VCaP (cell line): ENCODE measurements around the gene TMEM62.

Source experiments
- H3K27ac ChIP-seq: fragments of 450-650 bp; 2 replicates; pipeline ENCODE4 v1.5.1; 2017
- TF ChIP-seq, protein P1 (sequence below): fragments of 450-650 bp; conservative IDR thresholded peaks from 2 replicates; pipeline ENCODE4 v1.5.1; 2017; ENCODE audit warnings: mild to moderate bottlenecking, moderate library complexity

The TMEM62 gene

DNA sequence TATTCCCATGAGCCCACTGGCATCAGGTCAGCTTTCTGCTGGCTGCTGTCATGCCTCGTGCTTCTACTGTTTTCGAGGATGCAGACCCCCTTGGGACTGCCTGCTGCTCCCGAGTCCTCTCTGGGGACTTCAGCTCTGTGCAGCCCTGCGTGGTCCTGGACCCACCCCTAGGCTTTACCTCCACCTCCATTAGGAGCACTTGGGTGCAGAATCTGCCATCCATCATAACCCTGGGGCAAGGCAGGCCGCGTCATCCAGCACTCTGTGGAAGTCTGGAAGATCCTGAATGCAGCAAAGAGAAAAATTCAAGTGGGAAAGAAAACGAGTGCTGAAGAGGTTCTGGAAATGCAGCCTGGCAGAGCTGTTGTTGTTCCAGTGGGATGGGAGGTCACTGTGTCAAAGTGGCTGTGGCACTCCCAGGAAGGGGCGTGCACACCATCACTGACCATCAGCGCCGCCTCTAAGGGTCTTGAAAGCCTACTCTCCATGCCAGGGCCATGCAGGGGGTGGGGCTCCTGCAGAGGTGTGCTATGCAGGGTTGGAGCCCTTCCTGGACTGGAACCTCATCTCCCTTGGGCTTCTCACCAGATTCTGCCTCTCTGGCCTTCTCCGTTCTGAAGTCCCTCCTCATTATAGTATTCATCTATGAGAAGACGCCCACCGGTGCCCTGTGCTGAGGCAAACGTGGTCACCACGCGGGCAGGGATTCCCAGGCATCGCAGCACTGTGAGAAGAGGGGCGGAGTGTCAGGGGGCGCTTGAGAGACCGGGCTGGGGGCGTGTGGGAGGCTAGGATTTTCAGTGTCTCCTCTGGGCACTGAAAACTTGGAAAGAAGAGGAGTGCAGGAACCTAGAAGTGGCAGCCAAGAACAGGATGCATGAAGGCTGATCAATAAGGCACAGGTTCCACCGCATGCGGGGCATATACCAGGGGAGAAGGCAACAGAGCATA is 74.9 kb downstream of the TMEM62 start:
- H3K27ac ChIP-seq = no peak overlapping the region
- TF ChIP-seq, protein P1, sequence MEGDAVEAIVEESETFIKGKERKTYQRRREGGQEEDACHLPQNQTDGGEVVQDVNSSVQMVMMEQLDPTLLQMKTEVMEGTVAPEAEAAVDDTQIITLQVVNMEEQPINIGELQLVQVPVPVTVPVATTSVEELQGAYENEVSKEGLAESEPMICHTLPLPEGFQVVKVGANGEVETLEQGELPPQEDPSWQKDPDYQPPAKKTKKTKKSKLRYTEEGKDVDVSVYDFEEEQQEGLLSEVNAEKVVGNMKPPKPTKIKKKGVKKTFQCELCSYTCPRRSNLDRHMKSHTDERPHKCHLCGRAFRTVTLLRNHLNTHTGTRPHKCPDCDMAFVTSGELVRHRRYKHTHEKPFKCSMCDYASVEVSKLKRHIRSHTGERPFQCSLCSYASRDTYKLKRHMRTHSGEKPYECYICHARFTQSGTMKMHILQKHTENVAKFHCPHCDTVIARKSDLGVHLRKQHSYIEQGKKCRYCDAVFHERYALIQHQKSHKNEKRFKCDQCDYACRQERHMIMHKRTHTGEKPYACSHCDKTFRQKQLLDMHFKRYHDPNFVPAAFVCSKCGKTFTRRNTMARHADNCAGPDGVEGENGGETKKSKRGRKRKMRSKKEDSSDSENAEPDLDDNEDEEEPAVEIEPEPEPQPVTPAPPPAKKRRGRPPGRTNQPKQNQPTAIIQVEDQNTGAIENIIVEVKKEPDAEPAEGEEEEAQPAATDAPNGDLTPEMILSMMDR = no peak

- H3K27ac ChIP-seq = no peak overlapping the region
These were observed 75.9 kb downstream of the TMEM62 start for GRCh38 chr15:43209059-43209824.

GRCh38 chr15:43210172-43210745 is 76.9 kb downstream of the TMEM62 start:
- no peak overlapping the region for H3K27ac ChIP-seq
- TF ChIP-seq, protein P1 = no peak

More at GRCh38 chr15:43209059-43209824, 75.9 kb downstream of the TMEM62 start:
- TF ChIP-seq, protein P1 = no peak

GRCh38 chr15:43210807-43211206 is 77.4 kb downstream of the TMEM62 start:
- TF ChIP-seq, protein P1 = no peak
- H3K27ac ChIP-seq = no peak overlapping the region

- H3K27ac ChIP-seq = no peak overlapping the region
- TF ChIP-seq, protein P1 = no peak
These were observed 77.9 kb downstream of the TMEM62 start for GRCh38 chr15:43211224-43211735.

DNA sequence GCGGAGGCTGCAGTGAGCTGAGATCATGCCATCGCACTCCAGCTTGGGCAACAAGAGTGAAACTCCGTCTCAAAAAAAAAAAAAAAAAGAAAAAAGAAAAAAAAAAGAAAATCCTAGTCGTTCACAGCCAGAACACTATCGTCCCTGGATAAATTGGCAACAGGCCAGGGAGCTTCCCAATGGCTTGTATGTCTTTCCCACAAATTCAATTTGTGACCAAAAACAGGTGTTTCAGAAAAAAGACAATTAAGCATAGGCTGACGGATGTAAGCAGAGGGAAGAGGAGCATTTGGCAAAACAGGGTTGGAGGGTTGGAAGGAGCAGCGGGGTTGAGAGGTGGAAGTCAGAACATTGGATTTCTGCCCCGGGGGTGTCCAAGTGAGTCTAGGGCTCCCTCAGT is 78.9 kb downstream of the TMEM62 start:
- no peak overlapping the region for H3K27ac ChIP-seq
- TF ChIP-seq, protein P1 = no peak

DNA sequence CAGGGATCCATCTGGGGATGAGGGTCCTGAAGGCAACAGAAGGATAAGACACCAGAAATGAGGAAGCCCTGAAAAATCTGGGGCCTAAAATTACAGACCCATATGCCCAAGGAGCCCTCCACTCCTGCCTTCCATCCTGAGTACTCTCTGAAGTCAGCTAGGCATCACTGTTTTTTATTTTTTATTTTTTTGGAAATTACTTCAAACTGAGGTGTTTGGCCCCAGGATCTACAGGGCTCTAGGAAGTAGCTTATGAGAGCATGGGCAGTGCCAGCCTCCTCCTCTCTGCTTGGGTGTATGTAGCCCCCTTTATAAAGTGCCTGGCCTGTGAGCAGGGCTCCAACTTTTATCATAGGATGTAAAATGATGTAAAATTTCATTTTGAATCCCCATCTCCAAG is 79.6 kb downstream of the TMEM62 start:
- H3K27ac ChIP-seq = no peak overlapping the region
- TF ChIP-seq, protein P1 = no peak
